ENCODE measurements around the gene TENT4B. TPM values are rescaled to one million over a fixed set of nuclear protein-coding genes. Genes with fewer than 3 reads are reported as not detected.

Gene TENT4B
- total RNA-seq, 1 experiment from 2014 or later: 13.0 TPM

DNA sequence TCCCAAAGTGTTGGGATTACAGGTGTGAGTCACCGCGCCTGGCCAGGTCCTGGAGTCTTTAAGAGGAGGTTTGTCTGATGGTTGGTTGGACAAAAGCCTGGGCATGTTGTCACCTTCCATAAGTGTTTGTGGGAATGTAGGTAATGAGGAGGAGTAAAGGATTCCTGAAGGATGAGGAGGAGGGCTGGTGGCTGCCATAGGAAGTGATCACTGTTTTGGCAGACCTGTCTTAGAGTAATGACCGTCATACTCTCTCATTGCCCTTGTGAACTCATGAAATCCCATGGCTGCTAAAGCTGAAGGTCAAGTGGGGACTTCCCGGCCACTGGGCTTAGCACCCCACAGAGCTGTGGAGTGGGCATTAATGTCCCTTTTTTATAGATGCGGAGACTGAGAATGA lies 40.5 kb downstream of the TENT4B start:
- H3K9me3 ChIP-seq (ENCODE audit: control insufficient read depth, low read depth, low read length): no peaks in the 10 kb centered on the region
- no peak overlapping the region for H3K4ac ChIP-seq (ENCODE audit: low read depth, low read length)
- no peak overlapping the region for H2BK5ac ChIP-seq (ENCODE audit: insufficient read length, low read length)
- no peak overlapping the region for H4K8ac ChIP-seq (replicated peaks; ENCODE audit: insufficient read length, low read depth, low read length)
- Mint-ChIP-seq H3K36me3 (ENCODE audit: insufficient read depth in 1 of 3, low read depth in 3 of 3) (peaks cover 2 to 5% (median 4%) of the 10 kb centered on the region in 3 experiments; a peak in 5 of 7 replicates), H3K27ac (peak overlapping the region in 2 of 3 experiments; percentile 0 to 14; a peak in 2 of 7 replicates), H3K4me3 (no peak overlapping the region), H3K27me3 (ENCODE audit: low read depth) (no peaks in the 10 kb centered on the region), H3K4me1 (peaks cover 0 to 9% of the 10 kb centered on the region in 2 experiments; a peak in 2 of 4 replicates), H3K9me3 (no peaks in the 10 kb centered on the region)
- no CpG with 5 or more reads among the region's 5 CpGs for WGBS (ENCODE audit: extremely low coverage, insufficient read length, low lambda C conversion rate)
- H2BK20ac ChIP-seq (ENCODE audit: low read depth, low read length, poor library complexity, severe bottlenecking): no peak overlapping the region
- H3K4me2 ChIP-seq (ENCODE audit: insufficient read depth, insufficient read length, low read length): no peak overlapping the region
- no peak overlapping the region for H3K56ac ChIP-seq (ENCODE audit: insufficient read length, low read depth, low read length)
- no peaks in the 10 kb centered on the region for H3K27me3 ChIP-seq (ENCODE audit: insufficient read depth, low read length)
- no peak overlapping the region for H3K23ac ChIP-seq (ENCODE audit: insufficient read length, low read depth, low read length)
- H2BK120ac ChIP-seq (ENCODE audit: low read depth, low read length, poor library complexity, severe bottlenecking): no peak overlapping the region
- H2BK12ac ChIP-seq (ENCODE audit: insufficient read length, low read depth, low read length): no peak overlapping the region
- H3K18ac ChIP-seq (ENCODE audit: insufficient read length, low read depth, low read length): no peak overlapping the region
- no peaks in the 10 kb centered on the region for H3K4me1 ChIP-seq (ENCODE audit: insufficient read depth, low read length)
- H3K14ac ChIP-seq (ENCODE audit: insufficient read depth, low read length): no peak overlapping the region
- H4K91ac ChIP-seq (ENCODE audit: insufficient read length, low read depth, low read length): no peak overlapping the region
- no peak overlapping the region for H2AK5ac ChIP-seq (ENCODE audit: insufficient read length, low read length)
- no peak for DNase-seq
- H3K27ac ChIP-seq (ENCODE audit: insufficient read length, low read depth, low read length): no peak overlapping the region
- peaks cover 10% of the 10 kb centered on the region for H3K79me1 ChIP-seq (ENCODE audit: insufficient read depth, low read depth, low read length, poor library complexity, severe bottlenecking)
- H3K79me2 ChIP-seq (ENCODE audit: insufficient read depth, low read length): peaks cover 5% of the 10 kb centered on the region; the same call in 1 of the 2 replicates
- no peak overlapping the region for H3T11ph ChIP-seq (ENCODE audit: low read length)
- no peak overlapping the region for H2BK15ac ChIP-seq (ENCODE audit: low read depth, low read length)
- TF ChIP-seq, protein P1, sequence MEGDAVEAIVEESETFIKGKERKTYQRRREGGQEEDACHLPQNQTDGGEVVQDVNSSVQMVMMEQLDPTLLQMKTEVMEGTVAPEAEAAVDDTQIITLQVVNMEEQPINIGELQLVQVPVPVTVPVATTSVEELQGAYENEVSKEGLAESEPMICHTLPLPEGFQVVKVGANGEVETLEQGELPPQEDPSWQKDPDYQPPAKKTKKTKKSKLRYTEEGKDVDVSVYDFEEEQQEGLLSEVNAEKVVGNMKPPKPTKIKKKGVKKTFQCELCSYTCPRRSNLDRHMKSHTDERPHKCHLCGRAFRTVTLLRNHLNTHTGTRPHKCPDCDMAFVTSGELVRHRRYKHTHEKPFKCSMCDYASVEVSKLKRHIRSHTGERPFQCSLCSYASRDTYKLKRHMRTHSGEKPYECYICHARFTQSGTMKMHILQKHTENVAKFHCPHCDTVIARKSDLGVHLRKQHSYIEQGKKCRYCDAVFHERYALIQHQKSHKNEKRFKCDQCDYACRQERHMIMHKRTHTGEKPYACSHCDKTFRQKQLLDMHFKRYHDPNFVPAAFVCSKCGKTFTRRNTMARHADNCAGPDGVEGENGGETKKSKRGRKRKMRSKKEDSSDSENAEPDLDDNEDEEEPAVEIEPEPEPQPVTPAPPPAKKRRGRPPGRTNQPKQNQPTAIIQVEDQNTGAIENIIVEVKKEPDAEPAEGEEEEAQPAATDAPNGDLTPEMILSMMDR (conservative IDR thresholded peaks at IDR 0.05): no peak
- no peaks in the 10 kb centered on the region for H3K23me2 ChIP-seq (ENCODE audit: insufficient read length, low read depth, low read length, poor library complexity, severe bottlenecking)
- no peaks in the 10 kb centered on the region for H4K20me1 ChIP-seq (ENCODE audit: control insufficient read depth, insufficient read depth, insufficient read length)
- no peak overlapping the region for H4K5ac ChIP-seq (ENCODE audit: insufficient read length, low read depth, low read length)
- no peak overlapping the region for H2AFZ ChIP-seq (ENCODE audit: low read length)
- no peak overlapping the region for H3K9ac ChIP-seq (ENCODE audit: extremely low read depth, insufficient read length, low read length)
